ENCODE data around the gene CXCL12.

Gene CXCL12

GRCh38 chr10:44362866-44363711, 21.8 kb downstream of the CXCL12 start:
- no peak for DNase-seq

- no peak for DNase-seq
Observed at GRCh38 chr10:44361109-44361508, 23.8 kb downstream of the CXCL12 start.

- DNase-seq = no peak
Observed at GRCh38 chr10:44358080-44358771, 26.7 kb downstream of the CXCL12 start.

GRCh38 chr10:44357023-44357540, 27.8 kb downstream of the CXCL12 start:
- DNase-seq = no peak

- DNase-seq = no peak
Observed at GRCh38 chr10:44356139-44357022, 28.5 kb downstream of the CXCL12 start.

- DNase-seq = no peak
Observed at GRCh38 chr10:44355630-44356029, 29.3 kb downstream of the CXCL12 start.

- DNase-seq = no peak
Observed at GRCh38 chr10:44354771-44355170, 30.1 kb downstream of the CXCL12 start.

- DNase-seq = no peak
Observed at GRCh38 chr10:44353721-44354120, 31.2 kb downstream of the CXCL12 start.

GRCh38 chr10:44353128-44353390, 31.8 kb downstream of the CXCL12 start:
- no peak for DNase-seq

- no peak for DNase-seq
Observed at GRCh38 chr10:44352316-44353127, 32.4 kb downstream of the CXCL12 start.

- DNase-seq = no peak
Observed at GRCh38 chr10:44348496-44348895, 36.4 kb downstream of the CXCL12 start.

- DNase-seq = no peak
Observed at GRCh38 chr10:44347609-44348400, 37.1 kb downstream of the CXCL12 start.

GRCh38 chr10:44344727-44345126, 40.2 kb downstream of the CXCL12 start:
- DNase-seq = no peak

GRCh38 chr10:44343843-44344242, 41.1 kb downstream of the CXCL12 start:
- no peak for DNase-seq

- no peak for DNase-seq
Observed at GRCh38 chr10:44341886-44342285, 43.0 kb downstream of the CXCL12 start.

- DNase-seq = no peak
Observed at GRCh38 chr10:44340557-44340956, 44.3 kb downstream of the CXCL12 start.

- DNase-seq = no peak
Observed at GRCh38 chr10:44339218-44339617, 45.7 kb downstream of the CXCL12 start.

GRCh38 chr10:44337081-44337480, 47.8 kb downstream of the CXCL12 start:
- DNase-seq = no peak

GRCh38 chr10:44335330-44336021, 49.4 kb downstream of the CXCL12 start:
- no peak for DNase-seq

- DNase-seq = no peak
Observed at GRCh38 chr10:44334621-44335184, 50.2 kb downstream of the CXCL12 start.

GRCh38 chr10:44334091-44334490, 50.8 kb downstream of the CXCL12 start:
- no peak for DNase-seq

Data from bone marrow (tissue), 2 donors.